Suppressor macrophage (primary cell): ENCODE measurements around the gene XKR3.
"Not testable (repeated sequence)": the region's sequence is repeated elsewhere in the genome, so short reads cannot be mapped to it uniquely, and the experiment has no call there.

ENCODE experiments used
- DNase-seq, 4 experiments: peaks; one replicate each; pipeline ENCODE4 v3.0.0-alpha.2; 2020 to 2022
- total RNA-seq, 17 experiments: gene quantifications; one replicate each; lab custom pipeline; 2026; ENCODE audit warnings: mixed read lengths in 6 of 17, inconsistent platforms in 3 of 17; lab: John Stamatoyannopoulos, UW

The XKR3 gene
- total RNA-seq, result 0 to 2.3 (median 0.41) reads per million in 17 experiments

DNA sequence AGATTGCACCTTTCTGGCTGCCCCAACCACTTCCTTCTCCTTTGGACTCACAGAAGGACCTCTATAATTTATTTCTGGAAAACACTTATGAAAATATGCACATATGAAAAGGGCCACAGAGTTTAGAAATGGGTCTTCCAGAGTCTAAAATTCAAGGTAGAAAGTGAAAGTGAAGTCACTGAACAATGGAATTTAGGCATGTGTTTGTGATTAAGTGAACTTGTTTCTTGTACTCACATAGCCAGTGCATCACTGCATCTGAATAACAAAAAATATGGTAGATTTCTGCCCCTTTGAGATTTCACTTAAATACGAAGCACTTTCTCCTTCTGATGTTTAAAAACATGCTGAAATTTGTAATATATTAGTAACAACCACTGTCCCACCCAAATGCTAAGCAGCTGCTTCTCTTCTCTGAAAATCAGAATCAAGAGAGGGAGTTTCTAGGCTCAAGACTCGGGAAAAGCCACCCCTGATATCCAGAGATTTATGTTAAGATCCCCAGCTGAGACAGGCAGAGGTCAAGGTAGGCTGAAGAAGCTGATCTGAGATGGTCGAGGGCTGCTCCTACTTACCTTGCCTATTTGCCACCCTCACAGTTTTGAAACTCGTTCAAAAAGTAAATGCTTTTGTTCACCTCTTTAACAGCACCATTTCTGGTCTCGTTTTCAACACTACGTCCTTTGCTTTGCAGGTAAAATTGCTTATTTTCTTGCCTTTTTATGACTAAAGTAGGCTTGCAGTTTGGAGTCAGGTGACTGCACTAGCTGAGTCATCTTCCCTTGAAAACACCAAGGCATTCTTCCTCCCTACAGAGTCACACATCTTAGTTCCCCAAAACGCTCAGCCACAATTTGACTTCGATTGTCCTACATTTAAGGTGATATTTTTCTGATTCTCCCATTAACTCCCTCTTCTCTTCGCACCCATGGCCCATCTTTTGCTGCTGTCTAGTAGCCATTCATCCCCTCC, at the start of gene XKR3:
Gene XKR3, minus strand, starts transcription at position 696 of the 972 bp plus-strand sequence. CDS start 17,338 bp downstream, outside the sequence.
- peak; percentile 66 to 90 (median 80) for DNase-seq

DNA sequence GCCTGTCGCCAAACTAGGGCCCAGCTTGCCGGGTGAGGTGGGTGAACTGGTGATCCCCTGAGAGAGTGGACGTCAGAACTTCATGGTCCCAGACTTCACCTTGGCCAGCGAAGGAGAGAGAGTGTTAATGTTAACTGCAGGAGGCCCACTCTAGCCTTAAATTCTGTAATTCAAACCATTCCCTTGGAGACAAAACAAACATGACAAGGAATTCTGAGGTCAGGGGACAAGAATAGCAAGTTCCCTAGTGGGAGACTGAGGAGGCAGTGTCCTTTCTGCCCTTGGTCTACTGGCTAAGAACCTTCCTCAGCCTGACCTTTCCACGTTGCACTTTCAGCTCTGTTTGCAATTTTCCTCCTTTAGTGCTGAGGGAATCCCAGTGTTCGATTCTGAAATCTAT, 44.4 kb upstream of the XKR3 start:
- DNase-seq, result peak; percentile 22 to 57 (median 38)

DNA sequence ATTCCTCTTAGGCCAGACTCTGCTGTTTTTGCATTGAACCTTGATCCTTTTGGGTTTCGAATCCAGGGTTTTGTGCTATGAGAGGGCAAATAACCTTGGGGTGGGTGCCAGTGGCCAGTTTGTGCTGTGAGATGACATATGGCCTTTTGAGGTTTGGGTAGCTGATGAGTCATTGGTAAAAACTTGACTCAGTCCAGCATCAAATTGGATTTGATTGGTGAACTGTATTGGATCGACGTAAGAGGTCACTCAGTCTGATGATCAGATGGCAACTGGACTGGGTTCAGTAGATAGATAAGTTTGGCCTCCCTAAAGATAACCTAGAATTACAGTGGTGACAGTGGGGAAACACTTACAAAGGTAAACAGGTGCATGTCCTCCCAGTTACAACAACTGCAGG, 41.0 kb upstream of the XKR3 start:
- DNase-seq, result no peak

DNA sequence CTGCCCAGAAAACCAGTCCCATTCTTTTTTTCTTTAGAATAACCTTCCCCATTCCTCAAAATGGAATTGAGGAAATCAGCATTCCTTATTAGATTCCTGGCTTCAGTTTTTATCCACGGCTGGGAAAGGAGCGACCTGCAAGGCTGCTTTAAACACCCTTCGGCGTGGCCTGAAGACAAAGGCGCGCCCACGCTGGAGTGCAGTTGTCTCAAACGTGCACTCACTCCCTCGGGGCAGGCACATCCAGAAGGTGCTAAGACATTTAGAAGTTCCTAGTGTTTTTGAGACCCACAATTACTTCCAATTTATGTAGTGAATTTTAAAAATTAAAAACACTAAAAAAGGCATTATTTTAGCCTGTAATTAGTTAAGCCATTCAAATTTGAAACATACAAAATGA, 31.6 kb upstream of the XKR3 start:
- not testable (repeated sequence) for DNase-seq

DNA sequence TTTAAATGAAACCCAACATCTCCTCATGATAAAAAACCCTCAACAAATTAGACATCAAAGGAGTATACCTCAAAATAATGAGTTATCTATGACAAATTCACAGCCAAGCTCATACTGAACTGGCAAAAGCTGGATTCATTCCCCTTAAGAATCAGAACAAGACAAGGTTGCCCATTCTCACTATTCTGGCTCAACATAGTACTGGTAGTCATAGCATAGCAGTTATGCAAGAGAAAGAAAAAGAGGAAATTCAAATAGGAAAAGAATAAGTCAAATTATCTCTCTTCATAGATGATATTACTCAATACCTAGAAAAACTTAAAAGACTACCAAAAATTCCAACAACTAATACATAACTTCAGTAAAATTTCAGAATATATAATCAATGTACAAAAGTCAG, 29.4 kb upstream of the XKR3 start:
- DNase-seq, result peak; percentile 23 to 75 (median 49)

DNA sequence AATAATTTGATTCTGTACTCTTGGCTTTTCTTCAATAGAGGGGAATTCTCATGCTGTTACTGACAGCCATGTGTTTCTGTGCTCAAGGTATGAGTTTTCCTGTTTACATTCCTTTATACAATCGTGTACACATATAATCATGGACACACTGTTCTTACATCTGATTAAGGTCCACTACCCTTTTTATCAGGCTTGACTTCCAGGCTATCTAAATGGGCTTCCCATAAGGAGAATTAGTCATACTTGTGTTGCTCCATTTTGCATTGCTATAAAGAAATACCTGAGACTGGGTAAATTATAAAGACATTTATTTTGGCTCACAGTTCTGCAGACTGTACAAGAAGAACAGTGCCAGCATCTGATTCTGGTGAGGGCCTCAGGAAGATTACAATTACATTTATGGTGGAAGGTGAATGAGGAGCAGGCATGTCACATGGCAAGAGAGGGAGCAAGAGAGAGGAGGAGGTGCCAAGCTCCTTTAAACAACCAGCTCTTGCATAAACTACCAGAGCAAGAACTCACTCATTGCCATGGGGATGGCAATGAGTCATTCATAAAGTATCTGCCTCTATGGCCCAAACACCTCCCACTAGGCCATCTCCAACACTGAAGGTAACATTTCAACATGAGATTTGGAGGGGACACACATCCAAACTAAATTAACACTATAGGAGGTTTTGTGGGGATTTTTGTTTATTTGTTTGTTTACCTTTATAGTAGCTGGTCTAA, 26.2 kb upstream of the XKR3 start:
- peak; percentile 7 to 61 (median 50) for DNase-seq

DNA sequence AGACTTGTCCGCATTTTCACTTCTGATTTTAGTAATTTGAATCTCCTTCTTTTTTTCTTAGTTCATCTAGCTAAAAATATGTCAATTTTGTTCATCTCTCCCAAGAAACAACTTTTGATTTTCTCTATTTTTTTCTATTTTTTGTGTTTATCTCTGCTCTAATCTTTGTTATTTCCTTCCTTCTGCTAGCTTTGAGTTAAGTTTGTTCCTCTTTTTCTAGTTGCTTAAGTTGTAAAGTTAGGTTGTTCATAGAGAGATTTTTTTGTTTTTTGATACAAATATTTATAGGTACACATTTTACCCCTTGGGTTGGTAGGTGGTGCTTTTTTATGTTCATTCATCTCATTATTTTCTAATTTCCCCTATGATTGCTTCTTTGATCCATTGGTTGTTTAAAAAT, 22.1 kb upstream of the XKR3 start:
- peak in 2 of 4 experiments; percentile 10 to 36 for DNase-seq

DNA sequence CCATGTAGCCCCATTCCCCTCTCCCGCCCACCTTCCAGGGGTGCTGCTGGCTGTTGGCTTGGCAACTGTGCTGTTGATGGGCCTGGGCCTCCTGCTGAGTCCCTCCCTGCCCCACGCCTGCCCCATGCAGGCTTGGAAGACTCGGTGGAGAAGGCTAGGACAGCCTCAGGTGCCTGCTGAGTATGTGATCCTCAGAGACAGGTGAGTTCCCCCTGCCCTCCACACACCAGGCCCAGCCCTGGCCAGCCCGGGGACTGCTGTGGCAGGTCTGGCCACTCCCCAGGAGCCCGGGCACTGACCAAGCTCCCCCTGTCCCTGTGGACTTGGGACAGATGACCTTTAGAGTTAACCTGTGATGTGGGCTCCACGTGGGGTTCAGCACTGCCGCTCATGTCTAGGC, 20.7 kb upstream of the XKR3 start:
- DNase-seq, result no peak

DNA sequence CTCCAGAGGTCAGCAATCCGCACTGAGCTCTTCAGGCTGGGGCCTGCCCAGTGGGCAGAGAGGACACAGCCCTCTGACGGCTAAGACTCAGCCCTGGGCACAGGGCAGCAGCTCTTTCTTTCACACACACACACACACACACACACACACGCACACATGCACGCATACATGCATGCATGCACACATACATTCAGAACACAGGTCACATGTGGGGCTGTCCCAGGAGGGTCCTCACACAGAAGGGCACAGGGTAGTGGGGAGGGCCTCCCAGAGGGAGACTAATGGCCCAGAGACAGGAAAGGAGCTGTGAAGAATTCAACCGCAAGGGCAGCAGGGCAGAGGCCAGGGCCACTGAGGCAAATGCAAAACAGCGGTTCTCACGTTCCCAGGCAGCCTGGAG, 20.3 kb upstream of the XKR3 start:
- no peak for DNase-seq

DNA sequence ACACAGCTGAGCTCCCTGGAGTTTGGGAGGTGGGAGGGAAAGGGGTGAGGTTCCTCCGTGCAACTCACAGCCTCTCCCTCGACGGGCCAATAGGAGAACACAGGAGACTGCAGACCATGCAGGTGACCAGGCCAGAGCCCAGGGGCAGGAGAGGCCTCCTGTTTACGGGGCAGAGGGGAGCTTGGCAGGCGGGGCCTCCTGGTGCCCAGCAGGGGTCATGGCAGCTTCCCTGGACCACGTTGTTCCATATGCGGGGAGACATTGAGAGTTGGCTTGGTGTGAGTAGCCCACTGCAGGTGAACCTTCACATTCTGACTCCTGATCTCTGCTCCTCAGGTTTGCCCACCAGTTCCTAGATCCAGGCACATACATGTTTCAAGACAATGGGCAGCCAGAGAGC, 19.3 kb upstream of the XKR3 start:
- DNase-seq, result no peak

DNA sequence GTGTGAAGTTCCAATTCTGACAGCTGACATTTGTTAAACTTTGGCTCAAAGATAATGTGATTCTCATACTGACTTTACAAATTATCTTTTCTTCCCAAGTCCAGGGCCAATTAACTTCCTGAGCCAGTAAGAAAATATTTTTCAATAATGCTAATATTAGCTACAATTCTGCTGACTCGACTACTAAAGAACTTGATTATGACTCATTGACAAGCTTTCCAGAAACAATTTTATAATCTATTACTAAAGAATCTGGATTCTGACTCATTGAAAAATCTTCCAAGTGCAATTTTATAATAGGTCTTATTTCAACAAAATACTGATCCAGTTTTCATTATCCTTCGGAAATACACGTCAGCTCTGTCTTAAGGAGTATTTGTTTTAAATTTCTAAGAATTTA, 12.9 kb upstream of the XKR3 start:
- DNase-seq, result no peak

DNA sequence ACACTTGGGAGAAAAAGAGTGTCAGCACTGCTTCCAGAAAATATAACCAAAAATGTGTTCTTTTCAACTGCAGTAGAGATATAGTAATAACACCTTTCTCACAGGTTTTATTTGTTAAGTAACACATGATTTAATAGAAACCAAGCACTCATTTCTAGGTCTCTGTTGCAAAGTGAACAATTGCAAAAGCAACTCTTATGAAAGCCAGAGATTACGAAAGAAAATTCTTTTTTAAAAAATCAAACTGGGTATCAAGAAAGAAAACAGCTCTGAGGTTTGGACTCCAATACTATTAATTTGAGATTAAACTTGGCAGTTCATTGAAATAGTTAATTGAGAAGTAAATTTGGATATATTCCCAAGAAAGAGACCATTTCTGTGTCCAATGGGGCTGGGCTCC, 9.8 kb upstream of the XKR3 start:
- DNase-seq, result peak in 2 of 4 experiments; percentile 11 to 52

DNA sequence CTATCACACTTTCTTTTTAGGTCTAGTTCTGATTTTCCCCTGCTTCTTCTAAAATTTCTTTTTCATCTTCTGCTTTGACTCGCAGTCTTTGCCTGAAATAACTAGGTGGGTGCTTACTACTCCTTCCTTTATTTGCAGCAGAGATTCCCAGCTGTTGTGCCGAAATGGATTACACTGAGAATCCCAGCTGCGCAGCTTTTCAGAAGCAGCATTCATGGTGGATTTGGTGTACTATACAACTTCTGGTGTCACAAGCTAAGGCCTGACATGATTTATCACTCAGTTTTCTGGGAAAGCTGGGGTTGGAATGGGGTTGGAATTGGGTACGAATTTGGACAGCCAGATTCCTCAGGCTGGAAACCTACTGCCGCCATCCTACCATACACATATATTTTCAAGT, 6.0 kb upstream of the XKR3 start:
- DNase-seq, result no peak

DNA sequence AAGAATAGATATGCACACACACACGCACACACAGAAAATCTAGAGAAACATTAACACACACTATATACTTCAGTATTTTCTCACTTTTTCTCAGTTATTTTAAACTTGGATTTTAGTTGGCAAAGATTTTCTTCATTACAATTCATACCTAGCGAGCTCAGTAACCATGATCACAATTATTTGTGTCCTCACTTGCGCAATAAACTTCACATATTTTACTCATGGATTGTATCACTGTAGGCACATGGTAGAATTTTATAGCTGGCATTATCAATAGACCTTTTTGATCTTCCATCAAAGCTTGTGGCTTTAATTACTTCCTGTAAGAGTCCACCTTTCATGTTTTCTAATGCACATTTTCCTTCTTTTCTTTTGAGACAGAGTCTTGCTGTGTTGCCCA, 4.8 kb upstream of the XKR3 start:
- no peak for DNase-seq

DNA sequence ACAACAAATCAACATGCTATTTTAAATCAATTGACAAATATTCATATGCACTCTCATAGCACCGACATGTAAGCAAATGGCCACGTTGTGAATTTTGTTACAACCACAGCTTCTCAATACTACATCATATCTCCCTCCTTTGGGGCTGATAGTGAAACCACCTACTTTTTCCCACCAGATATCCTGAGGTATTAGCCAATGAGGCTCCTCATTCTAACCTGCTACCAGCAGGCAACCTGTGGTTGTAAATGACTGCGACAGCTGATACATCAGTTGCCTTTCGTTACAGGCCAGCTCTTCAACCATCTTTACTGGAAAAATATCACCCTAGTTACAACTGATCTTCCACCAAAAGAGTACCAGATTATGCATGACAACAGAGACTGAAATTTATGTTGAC, 3.7 kb upstream of the XKR3 start:
- no peak for DNase-seq

DNA sequence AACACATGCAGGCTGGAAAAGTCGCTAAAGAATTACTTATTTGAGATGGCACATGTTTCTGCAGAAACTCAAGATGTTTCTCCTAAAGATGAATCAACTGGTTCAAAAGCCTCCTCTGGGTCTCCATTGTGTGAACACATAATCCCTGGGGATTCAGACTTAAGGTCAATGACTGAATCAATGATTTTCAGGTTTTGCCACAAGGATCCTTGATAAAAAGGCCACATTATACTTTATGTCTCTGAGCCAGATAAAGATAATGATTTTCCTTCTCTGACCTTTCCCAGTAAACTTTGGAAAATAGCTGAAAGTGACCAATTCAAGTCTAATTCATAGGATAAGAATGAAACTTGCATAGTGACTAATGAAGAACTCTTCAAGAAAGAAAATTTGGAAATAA, 2.3 kb upstream of the XKR3 start:
- DNase-seq, result no peak

DNA sequence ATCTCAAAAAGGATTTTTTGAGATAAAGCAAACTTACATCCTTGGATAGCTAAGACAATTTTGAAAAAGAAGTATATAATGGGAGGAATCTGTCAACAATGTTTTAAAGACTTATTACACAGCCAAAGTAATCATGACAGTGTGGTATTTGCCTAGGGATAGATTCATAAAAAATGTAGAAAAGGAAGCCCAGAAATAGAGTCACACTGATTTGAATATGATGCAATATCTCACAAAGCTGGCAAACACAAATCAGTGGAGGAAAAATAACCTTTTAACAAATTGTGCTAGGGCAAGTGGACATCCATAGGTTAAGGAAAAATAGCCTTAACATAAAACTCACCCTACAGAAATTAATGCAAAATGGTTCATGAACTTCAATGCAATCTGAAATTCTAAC, 6.0 kb downstream of the XKR3 start:
- DNase-seq, result peak in 2 of 4 experiments; percentile 45 to 72

DNA sequence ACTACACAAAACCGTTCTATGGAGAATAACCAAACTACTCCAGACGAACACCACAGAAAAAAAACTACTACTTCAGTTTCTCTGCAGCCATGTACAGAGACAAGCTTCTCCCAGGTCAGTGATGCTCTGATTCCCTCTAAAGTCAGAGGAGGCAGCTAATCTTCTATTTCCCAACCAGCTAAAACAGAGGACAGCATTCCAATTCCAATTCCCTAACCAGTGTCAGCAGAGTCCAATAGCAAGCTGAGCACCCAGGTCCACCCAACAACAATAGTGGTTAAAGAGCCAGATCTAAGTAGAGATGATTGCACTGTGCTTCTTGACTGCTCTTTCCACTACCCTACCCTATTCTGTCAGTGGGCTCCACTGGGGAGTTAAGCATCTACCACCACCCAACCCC, 6.7 kb downstream of the XKR3 start:
- DNase-seq, result no peak

DNA sequence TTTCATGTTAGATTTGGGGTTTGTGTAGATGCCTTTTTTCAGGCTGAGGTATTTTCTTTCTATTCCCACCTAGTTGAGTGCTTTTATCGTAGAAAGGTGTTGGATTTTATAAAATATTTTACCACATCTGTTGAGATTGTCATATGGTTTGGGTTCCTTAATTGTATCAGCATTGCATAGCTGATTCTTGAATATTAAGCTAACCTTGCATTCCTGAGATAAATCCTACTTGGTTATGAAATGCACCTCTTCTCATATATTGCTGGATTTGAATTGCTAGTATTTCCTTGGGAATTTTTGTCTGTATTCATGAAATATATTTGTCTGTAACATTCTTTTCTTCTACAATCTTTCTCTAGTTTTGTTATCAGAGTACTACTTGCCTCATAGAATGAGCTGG, 10.1 kb downstream of the XKR3 start:
- no peak for DNase-seq

DNA sequence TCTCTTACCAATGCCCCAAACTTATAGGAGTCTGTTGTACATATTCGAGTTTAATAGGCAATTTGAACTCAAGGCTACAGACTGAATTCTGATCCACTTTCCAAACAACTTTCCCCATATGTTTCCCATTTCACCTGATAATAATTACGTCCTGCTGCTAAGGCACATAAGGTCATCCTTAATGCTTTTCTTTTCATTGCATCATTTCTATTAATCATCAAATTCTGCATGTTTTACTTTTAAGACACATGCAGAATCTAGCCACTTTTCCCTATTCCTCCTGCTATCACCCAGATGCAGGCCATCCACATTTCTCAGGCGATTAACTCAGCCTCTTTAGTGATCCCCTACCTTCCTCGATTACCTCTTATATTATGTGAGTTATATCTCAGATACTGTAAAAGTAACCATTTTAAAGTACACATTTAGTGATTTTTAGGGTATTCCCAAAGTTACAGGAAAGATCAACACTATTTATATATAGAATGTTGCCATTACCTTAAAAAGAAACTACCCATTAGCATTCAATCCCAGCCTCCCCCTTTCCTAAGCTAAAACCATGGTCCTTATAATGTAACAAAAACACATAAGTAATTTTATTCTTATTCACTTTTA, 14.9 kb downstream of the XKR3 start:
- DNase-seq, result no peak

DNA sequence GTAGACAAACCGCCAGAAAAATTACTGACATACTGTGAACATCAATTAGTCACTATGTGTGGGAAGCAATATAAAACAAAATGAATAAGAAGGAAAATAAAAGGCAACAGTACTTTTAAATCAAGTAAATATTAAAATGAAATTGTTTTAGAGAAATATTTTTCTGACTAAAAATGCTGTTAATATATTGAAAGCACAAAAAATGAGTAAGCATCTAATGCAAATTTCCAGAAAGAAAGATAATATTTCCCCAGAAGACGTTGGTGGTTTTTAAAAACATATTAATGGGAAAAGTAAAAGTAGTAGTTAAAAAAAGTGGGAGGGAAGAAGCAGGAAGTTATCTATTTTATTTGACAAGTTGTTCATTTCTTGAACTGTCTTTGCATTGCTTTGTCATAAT, 16.5 kb downstream of the XKR3 start:
- no peak for DNase-seq

DNA sequence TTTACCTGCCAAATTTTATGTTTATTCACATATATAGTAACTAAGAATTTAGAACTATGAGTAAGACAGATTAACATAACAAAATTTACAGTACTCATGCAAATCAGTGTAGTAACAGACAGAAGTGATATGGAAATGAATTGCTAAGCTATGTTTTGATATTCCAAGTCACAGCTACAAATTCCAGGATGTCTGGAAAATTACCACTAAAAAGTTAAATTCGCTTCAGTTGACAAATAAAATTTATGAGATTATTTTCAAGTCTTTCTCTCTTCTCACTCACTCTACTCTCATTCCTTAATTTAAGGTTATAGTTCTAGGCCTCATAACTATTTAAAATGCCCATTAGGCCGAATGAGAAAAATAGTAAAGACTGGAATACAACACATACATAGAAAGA, 18.1 kb downstream of the XKR3 start:
- no peak for DNase-seq

DNA sequence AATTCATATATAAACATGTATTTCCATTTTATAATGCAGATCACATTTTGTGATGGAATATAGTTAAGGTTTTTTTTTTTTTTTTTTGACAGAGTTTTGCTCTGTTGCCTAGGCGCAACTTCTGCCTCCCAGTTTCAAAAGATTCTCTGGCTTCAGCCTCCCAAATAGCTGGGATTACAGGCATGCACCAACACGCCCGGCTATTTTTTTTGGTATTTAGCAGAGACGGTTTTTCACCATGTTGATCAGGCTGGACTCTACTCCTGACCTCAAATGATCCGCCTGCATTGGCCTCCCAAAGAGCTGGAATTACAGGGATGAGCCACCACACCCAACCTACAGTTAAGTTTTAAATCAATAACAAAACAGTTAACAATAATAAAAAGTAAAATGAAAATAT, 18.8 kb downstream of the XKR3 start:
- DNase-seq, result no peak
